Forelimb muscle (tissue), 1 donor: ENCODE measurements around the gene MED12L. TPM values are rescaled to one million over a fixed set of nuclear protein-coding genes. Genes with fewer than 3 reads are reported as not detected.

Experiments
- DNase-seq: peaks from one replicate; pipeline ENCODE4 v3.0.0-alpha.2; 2013; ENCODE audit warnings: low read depth
- polyA plus RNA-seq: library from polyadenylated mRNA; unstranded; fragments of 120-200 nt; gene quantifications from one replicate; pipeline ENCODE4 v1.2.1, GENCODE V29; 2013; ENCODE audit not compliant: insufficient read length

Gene MED12L
- polyA plus RNA-seq, 1 donor = 10.0 TPM

- no peak for DNase-seq
Observed at GRCh38 chr3:151171145-151171757, 85.8 kb downstream of the MED12L start.

GRCh38 chr3:151174351-151174750 lies 88.9 kb downstream of the MED12L start:
- no peak for DNase-seq

GRCh38 chr3:151175952-151176351 lies 90.5 kb downstream of the MED12L start:
- no peak for DNase-seq

GRCh38 chr3:151178208-151178845 lies 92.9 kb downstream of the MED12L start:
- no peak for DNase-seq

GRCh38 chr3:151182349-151183079 lies 97.0 kb downstream of the MED12L start:
- no peak for DNase-seq

- no peak for DNase-seq
Observed at GRCh38 chr3:151183265-151183671, 97.8 kb downstream of the MED12L start.

GRCh38 chr3:151191095-151191494 lies 105.6 kb downstream of the MED12L start:
- DNase-seq = no peak

- no peak for DNase-seq
Observed at GRCh38 chr3:151192545-151192944, 107.1 kb downstream of the MED12L start.

- no peak for DNase-seq
Observed at GRCh38 chr3:151195826-151196225, 110.4 kb downstream of the MED12L start.

GRCh38 chr3:151196434-151196833 lies 111.0 kb downstream of the MED12L start:
- DNase-seq = no peak

GRCh38 chr3:151197228-151197627 lies 111.8 kb downstream of the MED12L start:
- DNase-seq = no peak

- DNase-seq = no peak
Observed at GRCh38 chr3:151197981-151198767, 112.7 kb downstream of the MED12L start.

- DNase-seq = no peak
Observed at GRCh38 chr3:151198849-151199248, 113.4 kb downstream of the MED12L start.

- DNase-seq = no peak
Observed at GRCh38 chr3:151199554-151200438, 114.3 kb downstream of the MED12L start.

GRCh38 chr3:151200586-151200985 lies 115.1 kb downstream of the MED12L start:
- DNase-seq = no peak

GRCh38 chr3:151201051-151201730 lies 115.7 kb downstream of the MED12L start:
- DNase-seq = no peak

- DNase-seq = no peak
Observed at GRCh38 chr3:151203051-151203420, 117.6 kb downstream of the MED12L start, which contains the start of gene GPR171. Gene GPR171 (minus strand): TSS chr3:151203216. CDS start chr3:151199386, 3,830 bp downstream.

GRCh38 chr3:151204530-151205402 lies 119.3 kb downstream of the MED12L start:
- no peak for DNase-seq

- DNase-seq = no peak
Observed at GRCh38 chr3:151205482-151205881, 120.0 kb downstream of the MED12L start.
